OCI-LY3 (cell line): ENCODE results near the gene CPSF4.
"Not testable (repeated sequence)": the region's sequence is repeated elsewhere in the genome, so short reads cannot be mapped to it uniquely, and the experiment has no call there.

Experiments used
- H2AFZ ChIP-seq: fragments of 200-600, 300-600 bp; shearing (Covaris generic); 2 replicates; pipeline ENCODE4 v1.6.0; 2014; ENCODE audit warnings: antibody characterized with exemption, low read depth, low read length
- H3K27ac ChIP-seq: fragments of 200-600, 300-600 bp; sonication (generic); 2 replicates; pipeline ENCODE4 v1.5.1; 2014; ENCODE audit warnings: mild to moderate bottlenecking, low read length, moderate library complexity, mixed read lengths
- H3K27me3 ChIP-seq: fragments of 200-600, 300-600 bp; sonication (generic); 2 replicates; pipeline ENCODE4 v1.6.1; 2014; ENCODE audit warnings: low read depth, low read length, mixed read lengths
- H3K36me3 ChIP-seq: fragments of 200-600, 300-600 bp; sonication (generic); replicated peaks from 2 replicates; pipeline ENCODE3; 2014; ENCODE audit warnings: low read depth, low read length, mixed read lengths
- H3K4me1 ChIP-seq: fragments of 300-600, 200-600 bp; sonication (generic); 2 replicates; pipeline ENCODE4 v1.6.1; 2014; ENCODE audit warnings: low read length, mixed read lengths
- H3K4me2 ChIP-seq: fragments of 200-600, 300-600 bp; sonication (generic); 2 replicates; pipeline ENCODE4 v1.6.1; 2014; ENCODE audit warnings: low read length, mixed read lengths
- H3K4me3 ChIP-seq: fragments of 300-600, 200-600 bp; sonication (generic); 2 replicates; pipeline ENCODE4 v1.5.1; 2014; ENCODE audit warnings: antibody characterized with exemption, mild to moderate bottlenecking, low read length, moderate library complexity
- H3K79me2 ChIP-seq: fragments of 300-600, 200-600 bp; shearing (Covaris generic); 2 replicates; pipeline ENCODE4 v1.6.1; 2014; ENCODE audit warnings: mild to moderate bottlenecking, low read length, mixed read lengths
- H3K9ac ChIP-seq: fragments of 300-600, 200-600 bp; shearing (Covaris generic); 2 replicates; pipeline ENCODE4 v1.6.0; 2014; ENCODE audit warnings: mild to moderate bottlenecking, low read length, moderate library complexity
- H3K9me3 ChIP-seq: fragments of 200-600, 300-600 bp; shearing (Covaris generic); 2 replicates; pipeline ENCODE4 v1.6.1; 2014; ENCODE audit warnings: low read length, mixed read lengths; ENCODE audit not compliant: insufficient read depth
- H4K20me1 ChIP-seq: fragments of 200-600, 300-600 bp; sonication (generic); 2 replicates; pipeline ENCODE4 v1.6.1; 2016; ENCODE audit warnings: low read length, mixed read lengths; ENCODE audit not compliant: insufficient read depth
- EZH2phosphoT487 ChIP-seq: fragments of 200-600 bp; shearing (Covaris generic); IDR thresholded peaks from 2 replicates; pipeline ENCODE4 v1.6.1; 2018; ENCODE audit warnings: antibody characterized with exemption, mixed run types, low read depth
- TF ChIP-seq, protein P1 (sequence below): fragments of 200-600, 300-600 bp; sonication (generic); IDR thresholded peaks from 2 replicates; pipeline ENCODE4 v1.5.1; 2014; ENCODE audit warnings: antibody characterized with exemption, low read length, low read depth

The CPSF4 gene

GRCh38 chr7:99498546-99498944 lies 59.8 kb downstream of the CPSF4 start:
- no peak overlapping the region for H2AFZ ChIP-seq
- H3K4me3 ChIP-seq = peak overlapping the region; percentile 96
- no peak overlapping the region for H3K27ac ChIP-seq
- H3K27me3 ChIP-seq = no peaks in the 10 kb centered on the region
- peaks cover 15% of the 10 kb centered on the region for H4K20me1 ChIP-seq
- TF ChIP-seq, protein P1, sequence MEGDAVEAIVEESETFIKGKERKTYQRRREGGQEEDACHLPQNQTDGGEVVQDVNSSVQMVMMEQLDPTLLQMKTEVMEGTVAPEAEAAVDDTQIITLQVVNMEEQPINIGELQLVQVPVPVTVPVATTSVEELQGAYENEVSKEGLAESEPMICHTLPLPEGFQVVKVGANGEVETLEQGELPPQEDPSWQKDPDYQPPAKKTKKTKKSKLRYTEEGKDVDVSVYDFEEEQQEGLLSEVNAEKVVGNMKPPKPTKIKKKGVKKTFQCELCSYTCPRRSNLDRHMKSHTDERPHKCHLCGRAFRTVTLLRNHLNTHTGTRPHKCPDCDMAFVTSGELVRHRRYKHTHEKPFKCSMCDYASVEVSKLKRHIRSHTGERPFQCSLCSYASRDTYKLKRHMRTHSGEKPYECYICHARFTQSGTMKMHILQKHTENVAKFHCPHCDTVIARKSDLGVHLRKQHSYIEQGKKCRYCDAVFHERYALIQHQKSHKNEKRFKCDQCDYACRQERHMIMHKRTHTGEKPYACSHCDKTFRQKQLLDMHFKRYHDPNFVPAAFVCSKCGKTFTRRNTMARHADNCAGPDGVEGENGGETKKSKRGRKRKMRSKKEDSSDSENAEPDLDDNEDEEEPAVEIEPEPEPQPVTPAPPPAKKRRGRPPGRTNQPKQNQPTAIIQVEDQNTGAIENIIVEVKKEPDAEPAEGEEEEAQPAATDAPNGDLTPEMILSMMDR = no peak
- no peak for TF ChIP-seq EZH2phosphoT487
- peaks cover 20% of the 10 kb centered on the region for H3K4me1 ChIP-seq
- peaks cover 74% of the 10 kb centered on the region for H3K79me2 ChIP-seq
- H3K9me3 ChIP-seq = peaks cover 7% of the 10 kb centered on the region; the same call in 1 of the 2 replicates
- H3K36me3 ChIP-seq = peaks cover 30% of the 10 kb centered on the region
- peak overlapping the region; percentile 100 for H3K4me2 ChIP-seq
- H3K9ac ChIP-seq = peak overlapping the region; percentile 75

DNA sequence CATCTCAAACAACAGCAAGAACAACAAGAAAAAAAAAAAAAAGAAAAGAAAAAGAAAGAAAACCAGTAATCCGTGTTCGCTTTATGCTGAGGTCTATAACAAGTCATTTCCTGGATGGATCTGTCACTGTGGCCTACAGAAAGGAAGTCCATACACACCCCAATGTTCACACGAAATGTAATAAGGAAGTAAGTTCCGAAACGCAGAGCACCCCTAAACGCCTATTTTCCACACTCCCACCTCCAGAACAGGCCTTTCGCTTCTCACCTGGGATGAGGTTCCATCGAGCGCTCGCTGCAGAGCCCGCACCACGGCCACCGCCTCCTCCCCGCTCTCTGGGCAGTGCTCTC lies 60.6 kb downstream of the CPSF4 start:
- Histone ChIP-seq H3K27me3 (no peaks in the 10 kb centered on the region), H3K27ac (peak overlapping the region; percentile 80), H3K4me1 (peaks cover 20% of the 10 kb centered on the region), H3K79me2 (peaks cover 66% of the 10 kb centered on the region), H2AFZ (no peak overlapping the region; the same call in 1 of the 2 replicates), H4K20me1 (peaks cover 15% of the 10 kb centered on the region), H3K9ac (peak overlapping the region; percentile 75), H3K9me3 (no peaks in the 10 kb centered on the region), H3K4me2 (peak overlapping the region; percentile 100), H3K4me3 (peak overlapping the region; percentile 96), H3K36me3 (peaks cover 22% of the 10 kb centered on the region)
- TF ChIP-seq, protein P1 = no peak
- no peak for TF ChIP-seq EZH2phosphoT487

DNA sequence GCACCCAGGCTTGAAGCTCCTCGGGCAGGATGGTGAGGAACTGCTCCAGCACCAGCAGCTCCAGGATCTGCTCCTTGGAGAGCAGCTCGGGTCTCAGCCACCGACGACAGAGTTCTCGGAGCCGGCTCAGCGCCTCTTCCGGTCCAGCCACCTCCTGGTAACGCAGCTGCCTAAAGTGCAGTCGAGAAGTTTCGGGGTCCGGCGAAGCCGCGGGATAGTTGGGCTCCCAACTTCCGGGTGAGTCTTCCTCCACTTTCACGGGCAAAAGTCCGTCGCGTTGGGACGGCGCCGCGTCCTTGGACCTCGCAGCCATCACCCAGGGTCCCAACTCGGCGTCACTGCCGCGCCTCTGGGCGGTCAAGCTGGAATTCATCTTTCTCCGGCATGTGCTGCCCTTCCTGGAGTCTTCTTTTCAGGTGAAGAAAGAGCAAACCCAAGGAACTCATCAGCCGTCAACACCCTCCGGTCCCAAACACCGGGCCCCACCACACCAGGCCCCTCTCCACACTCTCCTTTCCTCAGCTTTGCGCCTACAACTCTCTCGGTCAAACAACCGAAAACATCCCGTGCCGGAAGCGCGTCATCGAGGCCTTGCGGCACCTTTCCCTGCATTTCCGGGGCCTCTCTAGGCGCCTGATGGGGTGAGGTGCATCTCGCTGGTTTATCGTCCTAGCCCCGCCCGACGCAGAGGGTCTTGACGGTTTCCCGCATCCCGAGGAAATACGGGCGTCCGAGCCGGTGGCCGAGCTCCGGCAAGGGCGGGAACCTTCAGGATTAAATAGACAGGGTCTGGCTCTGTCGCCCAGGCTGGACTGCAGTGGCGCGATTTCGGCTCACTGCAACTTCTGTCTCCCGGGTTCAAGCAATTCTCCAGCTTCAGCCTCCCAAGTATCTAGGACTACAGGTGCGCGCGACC lies 61.2 kb downstream of the CPSF4 start, which contains the start of gene ZNF394:
Gene ZNF394, minus strand, starts transcription at position 561 of the 916 bp plus-strand sequence. Its CDS starts 188 bp downstream, at position 373.
- H3K36me3 ChIP-seq = peaks cover 18% of the 10 kb centered on the region
- H3K27ac ChIP-seq = peak within 1 kb of the TSS; percentile 80
- H3K9ac ChIP-seq = peak within 1 kb of the TSS; percentile 75
- TF ChIP-seq, protein P1 = no peak
- TF ChIP-seq EZH2phosphoT487 = no peak
- no peaks in the 10 kb centered on the region for H3K27me3 ChIP-seq
- peak within 1 kb of the TSS; percentile 100 for H3K4me2 ChIP-seq
- H2AFZ ChIP-seq = peak within 1 kb of the TSS; percentile 98
- H3K4me1 ChIP-seq = peaks cover 20% of the 10 kb centered on the region
- no peaks in the 10 kb centered on the region for H3K9me3 ChIP-seq
- peak within 1 kb of the TSS; percentile 96 for H3K4me3 ChIP-seq
- peaks cover 63% of the 10 kb centered on the region for H3K79me2 ChIP-seq
- H4K20me1 ChIP-seq = peaks cover 15% of the 10 kb centered on the region

GRCh38 chr7:99500637-99501009 lies 61.9 kb downstream of the CPSF4 start:
- Histone ChIP-seq H3K4me1 (peaks cover 21% of the 10 kb centered on the region), H3K27ac (peak overlapping the region; percentile 80; the same call in 1 of the 2 replicates), H3K36me3 (peaks cover 18% of the 10 kb centered on the region), H3K4me2 (peak overlapping the region; percentile 100), H3K27me3 (no peaks in the 10 kb centered on the region), H4K20me1 (peaks cover 15% of the 10 kb centered on the region), H3K79me2 (peaks cover 63% of the 10 kb centered on the region), H3K4me3 (peak overlapping the region; percentile 96), H2AFZ (peak overlapping the region; percentile 98), H3K9me3 (no peaks in the 10 kb centered on the region), H3K9ac (peak overlapping the region; percentile 75)
- TF ChIP-seq, protein P1 = no peak
- TF ChIP-seq EZH2phosphoT487 = no peak

GRCh38 chr7:99501236-99501635 lies 62.5 kb downstream of the CPSF4 start:
- peaks cover 16% of the 10 kb centered on the region for H3K36me3 ChIP-seq
- not testable (repeated sequence) for H2AFZ ChIP-seq, H3K9me3 ChIP-seq, H3K27me3 ChIP-seq, H3K4me3 ChIP-seq, H3K9ac ChIP-seq, H3K27ac ChIP-seq
- peaks cover 27% of the 10 kb centered on the region for H3K4me1 ChIP-seq
- peaks cover 15% of the 10 kb centered on the region for H4K20me1 ChIP-seq
- H3K4me2 ChIP-seq = peak overlapping the region; percentile 100; the same call in 1 of the 2 replicates
- peaks cover 63% of the 10 kb centered on the region for H3K79me2 ChIP-seq
